Gastrocnemius medialis (tissue), 4 donors: ENCODE measurements around the gene AKAP8. TPM values are rescaled to one million over a fixed set of nuclear protein-coding genes. Genes with fewer than 3 reads are reported as not detected.

Experiments used
- ATAC-seq, 2 donors: fragments of 150-250 bp; one replicate each; pipeline ENCODE4 v1.9.1; 2016
- DNase-seq, 2 donors: peaks; one replicate each; pipeline ENCODE4 v3.0.0-alpha.2; 2019
- H3K27ac ChIP-seq, 4 donors: fragments of 200-600 bp; sonication (generic); 1 replicate in 1 of 4; 2 replicates in 3 of 4; pipeline ENCODE4 v1.5.1; 2016 to 2018; ENCODE audit warnings: mild to moderate bottlenecking in 2 of 4, moderate library complexity in 1 of 4
- H3K27me3 ChIP-seq, 3 donors: fragments of 200-600 bp; sonication (generic) in 2 of 3; 1 replicate in 1 of 3; 2 replicates in 2 of 3; pipeline versions ENCODE4 v1.5.1 to v1.6.0; 2016 to 2019; ENCODE audit warnings: mild to moderate bottlenecking in 1 of 3, moderate library complexity in 1 of 3
- H3K36me3 ChIP-seq, 2 donors: fragments of 200-600 bp; sonication (generic) in 1 of 2; one replicate each; pipeline ENCODE4 v1.5.1; 2017 to 2018
- H3K4me1 ChIP-seq, 2 donors: fragments of 200-600 bp; sonication (generic) in 1 of 2; one replicate each; pipeline ENCODE4 v1.5.1; 2016 to 2017; ENCODE audit warnings: mild to moderate bottlenecking in 2 of 2
- H3K4me3 ChIP-seq, 4 donors: fragments of 200-600 bp; sonication (generic) in 3 of 4; 1 replicate in 1 of 4; 2 replicates in 3 of 4; pipeline ENCODE4 v1.5.1; 2016 to 2019; ENCODE audit warnings: mild to moderate bottlenecking in 2 of 4
- H3K9me3 ChIP-seq, 3 donors: fragments of 200-600 bp; sonication (generic) in 2 of 3; 1 replicate in 1 of 3; 2 replicates in 2 of 3; pipeline ENCODE4 v1.5.1; 2016 to 2019
- CTCF ChIP-seq, 5 experiments: fragments of 450-650 bp in 3 of 5; fragments of 200-600 bp in 2 of 5; sonication (generic) in 2 of 5; IDR thresholded peaks in 4 of 5; conservative IDR thresholded peaks in 1 of 5; 1 replicate in 4 of 5; 2 replicates in 1 of 5; pipeline ENCODE4 v1.5.1; 2016 to 2019; ENCODE audit warnings: antibody characterized with exemption in 5 of 5, mild to moderate bottlenecking in 3 of 5, moderate library complexity in 3 of 5
- POLR2A ChIP-seq, 2 donors: fragments of 450-650 bp; IDR thresholded peaks; one replicate each; pipeline ENCODE4 v1.6.1; 2017; ENCODE audit warnings: antibody characterized with exemption in 2 of 2, mild to moderate bottlenecking in 2 of 2, moderate library complexity in 2 of 2
- in situ Hi-C, 4 donors: fragments of 200-750 bp; cut with MboI; loops; one replicate each; pipeline versions ENCODE4 v1.15.0 to v1.8.0; 2017; ENCODE audit warnings: low sequenced_read_pairs in 4 of 4
- intact Hi-C: fragments of 100-400 bp; cut with DNase I; formaldehyde crosslinking; loops from one replicate; pipeline ENCODE4 v1.15.1; 2023; ENCODE audit warnings: low total_unique reads
- total RNA-seq, 4 donors: library from RNA; depleted of rRNA; stranded (reverse); fragments of >200 nt; gene quantifications; one replicate each; pipeline versions ENCODE4 v1.1.0 to v1.2.3, GENCODE V29; 2016

AKAP8 gene
- total RNA-seq, 4 donors from 2014 or later: 26.0 to 41.5 (median 27.5) TPM

- no peaks in the 10 kb centered on the region for H3K27me3 ChIP-seq
- peaks cover 93 to 96% of the 10 kb centered on the region in 2 donors for H3K4me1 ChIP-seq
- H3K9me3 ChIP-seq: no peaks in the 10 kb centered on the region
- ATAC-seq (peak; percentile 8 to 22), DNase-seq (no peak)
- no peak for TF ChIP-seq CTCF (IDR thresholded peaks at IDR 0.05 in 4 of 5, conservative IDR thresholded peaks at IDR 0.05 in 1 of 5)
- peak overlapping the region; percentile 77 to 98 (median 90) for H3K27ac ChIP-seq
- no peaks in the 10 kb centered on the region for H3K36me3 ChIP-seq
- intact Hi-C loops (loop anchor here (10.0 kb wide), 1 partner anchor 1147 kb away; no protein-coding TSS in a partner anchor), in situ Hi-C loops (loop anchor here in 1 of 4 donors (5.0 kb wide), 1 partner anchor 35 kb away; no protein-coding TSS in a partner anchor)
- H3K4me3 ChIP-seq: no peak overlapping the region
Measured at GRCh38 chr19:15317392-15318071, 62.1 kb downstream of the AKAP8 start.

- intact Hi-C loops (loop anchor here (10.0 kb wide), 1 partner anchor 1148 kb away; no protein-coding TSS in a partner anchor), in situ Hi-C loops (loop anchor here in 1 of 4 donors (5.0 kb wide), 1 partner anchor 34 kb away; no protein-coding TSS in a partner anchor)
- Histone ChIP-seq H3K27ac (peak overlapping the region; percentile 77 to 98 (median 90)), H3K9me3 (no peaks in the 10 kb centered on the region), H3K27me3 (no peaks in the 10 kb centered on the region), H3K36me3 (no peaks in the 10 kb centered on the region), H3K4me1 (peaks cover 88 to 96% of the 10 kb centered on the region in 2 donors), H3K4me3 (no peak overlapping the region)
- ATAC-seq (no peak), DNase-seq (no peak)
- no peak for TF ChIP-seq POLR2A (IDR thresholded peaks at IDR 0.05)
- no peak for TF ChIP-seq CTCF (IDR thresholded peaks at IDR 0.05 in 4 of 5, conservative IDR thresholded peaks at IDR 0.05 in 1 of 5)
Measured at GRCh38 chr19:15316498-15316897, 63.1 kb downstream of the AKAP8 start.

- DNase-seq: peak; percentile 69 to 78
- peak overlapping the region; percentile 77 to 98 (median 90) for H3K27ac ChIP-seq
- no peaks in the 10 kb centered on the region for H3K36me3 ChIP-seq
- no peak overlapping the region for H3K4me3 ChIP-seq
- no peaks in the 10 kb centered on the region for H3K9me3 ChIP-seq
- in situ Hi-C loops (loop anchor here in 1 of 4 donors (5.0 kb wide), 1 partner anchor 33 kb away; no protein-coding TSS in a partner anchor), intact Hi-C loops (loop anchor here (1.0 to 10.0 kb wide), 3 partner anchors 32 to 1150 kb away; no protein-coding TSS in a partner anchor)
- no peak for TF ChIP-seq POLR2A (IDR thresholded peaks at IDR 0.05)
- no peak for TF ChIP-seq CTCF (IDR thresholded peaks at IDR 0.05 in 4 of 5, conservative IDR thresholded peaks at IDR 0.05 in 1 of 5)
- H3K27me3 ChIP-seq: no peaks in the 10 kb centered on the region
- H3K4me1 ChIP-seq: peaks cover 87 to 92% of the 10 kb centered on the region in 2 donors
- ATAC-seq: peak; percentile 90 to 93
Measured at GRCh38 chr19:15315101-15315500, 64.5 kb downstream of the AKAP8 start.

- no peak for ATAC-seq
- TF ChIP-seq CTCF (IDR thresholded peaks at IDR 0.05 in 4 of 5, conservative IDR thresholded peaks at IDR 0.05 in 1 of 5) (no peak), POLR2A (IDR thresholded peaks at IDR 0.05) (no peak)
- in situ Hi-C loops: no loop called here
- Histone ChIP-seq H3K4me3 (no peak overlapping the region), H3K9me3 (no peaks in the 10 kb centered on the region), H3K4me1 (peaks cover 83 to 92% of the 10 kb centered on the region in 2 donors), H3K27ac (peak overlapping the region; percentile 77 to 98 (median 90)), H3K36me3 (no peaks in the 10 kb centered on the region), H3K27me3 (no peaks in the 10 kb centered on the region)
- DNase-seq: no peak
- intact Hi-C loops: loop anchor here (2.0 to 10.0 kb wide), 2 partner anchors 31 to 1151 kb away; no protein-coding TSS in a partner anchor
Measured at GRCh38 chr19:15313649-15314279, 65.8 kb downstream of the AKAP8 start.
